ENCODE measurements around the gene TCN2. TPM values are rescaled to one million over a fixed set of nuclear protein-coding genes. Genes with fewer than 3 reads are reported as not detected.

TCN2 gene
- total and polyA plus RNA-seq, 10 donors, result 7.3 to 110 (median 48.5) TPM

DNA sequence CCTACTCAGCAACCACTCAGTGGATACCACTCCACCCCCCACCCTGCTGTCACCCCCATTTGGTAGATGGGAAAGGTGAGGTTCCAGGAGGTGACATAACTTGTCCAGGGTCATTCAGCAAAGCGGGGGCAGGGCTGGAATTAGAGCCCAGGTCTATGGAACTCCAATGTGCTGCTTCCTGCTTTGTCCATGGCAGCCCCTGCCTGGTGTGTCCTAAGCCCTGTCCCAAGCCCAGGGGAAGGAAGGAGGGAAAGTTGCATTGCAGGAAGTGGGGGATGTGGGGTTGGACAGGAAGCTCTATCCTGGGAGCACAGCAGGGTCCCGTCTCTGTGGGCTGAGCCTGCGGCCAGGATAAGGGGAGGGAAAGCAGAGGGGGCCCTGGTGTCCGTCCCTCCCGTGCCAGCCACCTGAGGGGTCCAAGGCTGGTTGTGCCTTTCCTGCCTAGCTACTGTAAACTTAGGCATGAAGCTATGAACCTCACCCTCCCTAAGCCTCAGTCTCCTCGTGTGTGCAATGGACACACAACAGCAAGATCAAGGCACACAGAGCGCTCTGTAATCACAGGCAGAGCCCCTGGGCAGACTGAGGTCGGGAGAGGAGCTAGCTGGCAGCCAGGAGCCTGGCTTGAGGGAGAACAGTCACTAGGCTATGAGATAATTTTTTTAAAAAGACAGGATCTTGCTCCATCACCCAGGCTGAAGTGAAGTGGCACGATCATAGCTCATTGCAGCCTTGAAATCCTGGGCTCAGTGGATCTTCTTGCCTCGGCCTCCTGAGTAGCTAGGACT, 45.4 kb upstream of the TCN2 start:
- no peaks in the 10 kb centered on the region for H3K27me3 ChIP-seq (replicated peaks in 1 of 7)
- no peaks in the 10 kb centered on the region for H3K4me1 ChIP-seq
- no peak overlapping the region for H3K4me3 ChIP-seq
- no peak for DNase-seq
- WGBS, 5 donors, result 53 to 74% (median 57%) methylated on average over 10 of the region's 10 CpGs
- no peaks in the 10 kb centered on the region for H3K9me3 ChIP-seq
- intact Hi-C loops (cut with DNase I; ENCODE audit: low total_unique reads), result no loop called here
- TF ChIP-seq, protein P1, sequence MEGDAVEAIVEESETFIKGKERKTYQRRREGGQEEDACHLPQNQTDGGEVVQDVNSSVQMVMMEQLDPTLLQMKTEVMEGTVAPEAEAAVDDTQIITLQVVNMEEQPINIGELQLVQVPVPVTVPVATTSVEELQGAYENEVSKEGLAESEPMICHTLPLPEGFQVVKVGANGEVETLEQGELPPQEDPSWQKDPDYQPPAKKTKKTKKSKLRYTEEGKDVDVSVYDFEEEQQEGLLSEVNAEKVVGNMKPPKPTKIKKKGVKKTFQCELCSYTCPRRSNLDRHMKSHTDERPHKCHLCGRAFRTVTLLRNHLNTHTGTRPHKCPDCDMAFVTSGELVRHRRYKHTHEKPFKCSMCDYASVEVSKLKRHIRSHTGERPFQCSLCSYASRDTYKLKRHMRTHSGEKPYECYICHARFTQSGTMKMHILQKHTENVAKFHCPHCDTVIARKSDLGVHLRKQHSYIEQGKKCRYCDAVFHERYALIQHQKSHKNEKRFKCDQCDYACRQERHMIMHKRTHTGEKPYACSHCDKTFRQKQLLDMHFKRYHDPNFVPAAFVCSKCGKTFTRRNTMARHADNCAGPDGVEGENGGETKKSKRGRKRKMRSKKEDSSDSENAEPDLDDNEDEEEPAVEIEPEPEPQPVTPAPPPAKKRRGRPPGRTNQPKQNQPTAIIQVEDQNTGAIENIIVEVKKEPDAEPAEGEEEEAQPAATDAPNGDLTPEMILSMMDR (IDR thresholded peaks at IDR 0.05 in 8 of 11, conservative IDR thresholded peaks at IDR 0.05 in 3 of 11), result no peak
- TF ChIP-seq POLR2A (IDR thresholded peaks at IDR 0.05) (no peak), POLR2AphosphoS5 (IDR thresholded peaks at IDR 0.05) (no peak)
- no peaks in the 10 kb centered on the region for H3K36me3 ChIP-seq
- H3K27ac ChIP-seq, result no peak overlapping the region

DNA sequence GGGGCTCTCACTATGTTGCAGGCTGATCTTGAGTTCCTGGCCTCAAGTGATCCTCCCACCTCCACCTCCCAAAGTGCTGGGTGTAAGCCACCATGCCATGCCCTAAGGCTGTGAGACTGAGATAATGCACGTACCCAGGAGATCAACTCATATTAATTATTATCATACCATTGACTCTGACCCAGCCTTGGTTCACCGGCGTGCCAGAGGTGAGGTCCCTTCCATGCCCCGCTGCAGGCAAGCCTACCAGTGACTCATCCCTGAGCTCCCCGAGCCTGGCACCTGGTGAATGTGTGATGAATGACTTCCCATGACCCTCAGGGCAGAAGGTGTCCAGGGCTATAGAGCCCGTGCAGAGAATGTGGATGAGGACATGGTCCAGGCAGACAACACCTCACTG, 44.6 kb upstream of the TCN2 start:
- no peaks in the 10 kb centered on the region for H3K9me3 ChIP-seq
- intact Hi-C loops (cut with DNase I; ENCODE audit: low total_unique reads), result no loop called here
- H3K27ac ChIP-seq, result no peak overlapping the region
- H3K27me3 ChIP-seq (replicated peaks in 1 of 7), result peaks cover 0 to 7% (median 0%) of the 10 kb centered on the region in 7 donors
- TF ChIP-seq, protein P1 (IDR thresholded peaks at IDR 0.05 in 8 of 11, conservative IDR thresholded peaks at IDR 0.05 in 3 of 11), result no peak
- no peak for TF ChIP-seq POLR2A (IDR thresholded peaks at IDR 0.05)
- no peak for TF ChIP-seq POLR2AphosphoS5 (IDR thresholded peaks at IDR 0.05)
- 71 to 88% (median 78%) methylated on average over 3 to 6 of the region's 6 CpGs for WGBS, 5 donors
- no peak overlapping the region for H3K4me3 ChIP-seq
- no peaks in the 10 kb centered on the region for H3K4me1 ChIP-seq
- no peaks in the 10 kb centered on the region for H3K36me3 ChIP-seq
- no peak for DNase-seq

DNA sequence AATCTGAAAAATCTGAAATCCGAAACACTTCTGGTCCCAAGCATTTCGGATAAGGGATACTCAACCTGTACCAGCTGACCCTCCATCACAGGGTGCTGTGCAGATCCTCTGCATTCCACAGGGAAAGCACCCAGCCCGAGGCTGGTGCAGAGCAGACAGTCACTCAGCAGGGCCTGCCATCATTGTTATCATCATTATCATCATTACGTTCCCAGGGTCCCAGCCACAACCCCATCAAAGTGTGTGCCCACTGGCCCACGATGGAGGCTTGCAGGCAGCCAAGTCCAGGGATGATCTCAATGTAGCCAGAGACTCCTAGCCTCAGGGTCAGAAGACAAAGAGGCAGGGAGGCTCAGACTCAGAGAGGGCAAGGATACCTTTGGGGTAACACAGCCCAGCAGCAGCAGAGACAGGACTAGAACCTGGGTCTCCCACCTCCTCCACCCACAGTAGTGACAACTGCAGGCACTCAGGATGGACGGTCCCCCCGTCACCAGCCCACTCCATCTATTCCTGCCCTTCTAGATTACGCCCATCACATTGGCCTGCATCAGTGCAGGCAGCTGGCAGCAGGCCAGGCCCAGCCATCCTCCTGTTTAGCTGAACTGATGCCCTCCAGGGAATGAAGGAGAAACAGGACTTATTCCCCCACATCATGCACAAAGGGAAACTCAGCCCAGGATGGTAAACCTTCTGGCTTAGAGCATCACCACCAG, 42.8 kb upstream of the TCN2 start:
- Histone ChIP-seq H3K9me3 (no peaks in the 10 kb centered on the region), H3K4me3 (no peak overlapping the region), H3K4me1 (no peaks in the 10 kb centered on the region), H3K27ac (no peak overlapping the region), H3K27me3 (replicated peaks in 1 of 7) (peaks cover 0 to 9% (median 0%) of the 10 kb centered on the region in 7 donors), H3K36me3 (no peaks in the 10 kb centered on the region)
- 74 to 86% (median 78%) methylated on average over 6 to 8 of the region's 8 CpGs for WGBS, 5 donors
- TF ChIP-seq, protein P1 (IDR thresholded peaks at IDR 0.05 in 8 of 11, conservative IDR thresholded peaks at IDR 0.05 in 3 of 11), result no peak
- TF ChIP-seq POLR2AphosphoS5 (IDR thresholded peaks at IDR 0.05) (no peak), POLR2A (IDR thresholded peaks at IDR 0.05) (no peak)
- no peak for DNase-seq
- intact Hi-C loops (cut with DNase I; ENCODE audit: low total_unique reads), result no loop called here

DNA sequence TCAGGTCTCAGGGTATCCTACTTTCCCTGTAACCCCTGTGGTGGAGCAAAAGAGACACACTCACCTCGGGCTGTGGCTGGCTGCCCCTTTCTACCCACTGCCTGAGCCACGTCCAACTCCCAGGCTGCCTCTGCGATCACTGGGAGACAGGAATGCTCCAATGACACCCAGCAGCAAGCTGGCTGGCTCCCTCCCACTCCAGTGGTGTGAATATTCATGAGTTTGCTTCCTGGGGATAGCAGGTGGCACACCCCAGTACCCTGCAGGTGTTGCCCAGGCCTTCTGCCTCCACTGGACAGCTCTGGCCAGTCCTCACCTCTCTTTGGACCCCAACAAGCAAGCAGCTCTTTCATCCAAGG, 42.2 kb upstream of the TCN2 start:
- H3K9me3 ChIP-seq, result no peaks in the 10 kb centered on the region
- WGBS, 5 donors, result 47 to 55% (median 50%) methylated on average over 2 to 3 of the region's 3 CpGs
- H3K27ac ChIP-seq, result no peak overlapping the region
- no peak for DNase-seq
- peaks cover 0 to 9% (median 0%) of the 10 kb centered on the region in 7 donors for H3K27me3 ChIP-seq (replicated peaks in 1 of 7)
- no peak overlapping the region for H3K4me3 ChIP-seq
- no peaks in the 10 kb centered on the region for H3K36me3 ChIP-seq
- intact Hi-C loops (cut with DNase I; ENCODE audit: low total_unique reads), result no loop called here
- no peak for TF ChIP-seq POLR2A (IDR thresholded peaks at IDR 0.05)
- TF ChIP-seq POLR2AphosphoS5 (IDR thresholded peaks at IDR 0.05), result no peak
- TF ChIP-seq, protein P1 (IDR thresholded peaks at IDR 0.05 in 8 of 11, conservative IDR thresholded peaks at IDR 0.05 in 3 of 11), result no peak
- H3K4me1 ChIP-seq, result no peaks in the 10 kb centered on the region

Measured in spleen (tissue), 11 donors.